Kidney tubule cell (primary cell): ENCODE measurements around the gene COL6A1.

Experiments
- DNase-seq: peaks from one replicate; pipeline ENCODE4 v3.0.0-alpha.2; 2018; ENCODE audit warnings: low spot score

COL6A1 gene

DNA sequence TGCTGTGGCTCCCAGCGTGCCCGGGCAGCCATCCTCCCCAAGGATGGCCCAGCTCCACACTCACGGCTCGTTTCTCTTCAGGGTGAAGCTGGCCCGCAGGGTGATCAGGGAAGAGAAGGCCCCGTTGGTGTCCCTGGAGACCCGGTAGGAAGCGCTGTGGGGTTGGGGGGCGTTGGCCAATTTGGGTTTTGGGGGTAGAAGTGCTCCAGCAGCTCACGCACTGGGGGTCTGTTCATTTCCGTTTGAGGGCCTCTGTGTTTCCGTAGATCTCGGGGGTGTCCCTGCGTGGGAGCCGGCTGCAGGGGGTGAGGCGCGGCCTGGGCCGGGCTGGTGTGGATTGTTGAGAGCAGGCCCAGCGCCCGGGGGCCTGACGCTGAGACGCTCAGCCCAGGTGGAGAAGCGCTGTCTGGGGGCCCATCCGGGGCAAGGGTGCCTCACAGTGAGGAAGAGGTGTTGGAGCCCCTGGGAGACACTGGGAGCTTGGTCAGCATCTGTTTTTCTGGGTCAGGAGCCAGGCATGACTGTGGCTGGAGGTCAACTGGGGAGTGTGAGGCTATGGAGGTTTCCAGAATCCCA lies 12.6 kb downstream of the COL6A1 start:
- no peak for DNase-seq

- no peak for DNase-seq
Measured at GRCh38 chr21:45994759-45995685, 13.5 kb downstream of the COL6A1 start.

GRCh38 chr21:45995686-45996179 lies 14.2 kb downstream of the COL6A1 start:
- DNase-seq, result peak; percentile 38

- no peak for DNase-seq
Measured at GRCh38 chr21:45996311-45997204, 15.0 kb downstream of the COL6A1 start.

GRCh38 chr21:45997205-45997494 lies 15.6 kb downstream of the COL6A1 start:
- no peak for DNase-seq

GRCh38 chr21:45997495-45998275 lies 16.1 kb downstream of the COL6A1 start:
- no peak for DNase-seq

- no peak for DNase-seq
Measured at GRCh38 chr21:45998276-45998701, 16.7 kb downstream of the COL6A1 start.

DNA sequence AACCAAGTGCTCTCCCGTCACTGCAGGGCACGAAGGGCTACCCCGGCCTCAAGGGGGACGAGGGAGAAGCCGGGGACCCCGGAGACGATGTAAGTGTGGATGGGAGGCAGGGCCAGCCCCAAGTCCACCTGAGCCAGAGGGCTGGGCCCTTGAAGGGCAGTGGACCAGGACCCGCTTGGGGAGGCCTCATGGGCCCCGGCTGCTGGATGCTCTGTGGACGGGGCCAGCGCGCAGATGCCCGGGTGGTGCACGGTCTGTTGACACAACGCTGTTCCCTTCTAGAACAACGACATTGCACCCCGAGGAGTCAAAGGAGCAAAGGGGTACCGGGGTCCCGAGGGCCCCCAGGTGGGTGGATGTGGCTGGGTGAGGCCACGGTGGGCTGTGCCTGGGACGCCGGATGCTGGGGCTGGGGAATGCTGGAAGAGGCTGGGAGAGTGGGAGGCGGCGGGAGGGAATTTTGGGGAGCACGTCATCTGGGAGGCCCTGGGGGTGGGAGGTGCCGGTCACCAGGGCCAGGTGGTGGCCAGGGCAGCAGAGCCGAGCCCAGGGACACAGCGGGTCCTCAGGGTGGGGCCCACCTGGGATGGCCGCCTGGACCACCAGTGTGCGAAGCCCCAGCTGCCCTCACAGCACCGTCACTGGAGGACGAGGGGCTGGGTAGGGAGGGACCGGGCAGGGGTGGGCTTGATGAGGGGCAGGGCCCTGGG lies 17.5 kb downstream of the COL6A1 start:
- no peak for DNase-seq

- no peak for DNase-seq
Measured at GRCh38 chr21:45999581-46000181, 18.1 kb downstream of the COL6A1 start.

GRCh38 chr21:46000182-46000730 lies 18.7 kb downstream of the COL6A1 start:
- no peak for DNase-seq

GRCh38 chr21:46000731-46001641 lies 19.4 kb downstream of the COL6A1 start:
- no peak for DNase-seq

- DNase-seq, result no peak
Measured at GRCh38 chr21:46001821-46002681, 20.5 kb downstream of the COL6A1 start.

- DNase-seq, result no peak
Measured at GRCh38 chr21:46002841-46003574, 21.4 kb downstream of the COL6A1 start.

DNA sequence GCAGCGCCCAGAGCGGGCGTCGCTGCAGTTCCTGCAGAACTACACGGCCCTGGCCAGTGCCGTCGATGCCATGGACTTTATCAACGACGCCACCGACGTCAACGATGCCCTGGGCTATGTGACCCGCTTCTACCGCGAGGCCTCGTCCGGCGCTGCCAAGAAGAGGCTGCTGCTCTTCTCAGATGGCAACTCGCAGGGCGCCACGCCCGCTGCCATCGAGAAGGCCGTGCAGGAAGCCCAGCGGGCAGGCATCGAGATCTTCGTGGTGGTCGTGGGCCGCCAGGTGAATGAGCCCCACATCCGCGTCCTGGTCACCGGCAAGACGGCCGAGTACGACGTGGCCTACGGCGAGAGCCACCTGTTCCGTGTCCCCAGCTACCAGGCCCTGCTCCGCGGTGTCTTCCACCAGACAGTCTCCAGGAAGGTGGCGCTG lies 22.0 kb downstream of the COL6A1 start:
- DNase-seq, result no peak

- no peak for DNase-seq
Measured at GRCh38 chr21:46004168-46004861, 22.7 kb downstream of the COL6A1 start.

GRCh38 chr21:46005081-46005480 lies 23.5 kb downstream of the COL6A1 start:
- no peak for DNase-seq

GRCh38 chr21:46005481-46005881 lies 23.9 kb downstream of the COL6A1 start:
- DNase-seq, result no peak
